ENCODE data around the gene DHX38. TPM values are rescaled to one million over a fixed set of nuclear protein-coding genes. Genes with fewer than 3 reads are reported as not detected.

DHX38 gene
- 45.9 to 55.4 TPM (median 51.3 TPM) in 5 replicates for total RNA-seq (2022; extraction: Qiagen RNA extraction; ENCODE audit: low read depth)

GRCh38 chr16:72093448-72094265 is at the start of gene DHX38, which contains the start of gene TXNL4B:
Gene DHX38 (plus strand): TSS chr16:72093847. CDS start chr16:72096158, 2,311 bp downstream.
Gene TXNL4B (minus strand): TSS chr16:72093620. CDS start chr16:72090749, 2,871 bp downstream.

GRCh38 chr16:72054254-72054847 is 39.3 kb upstream of the DHX38 start, which contains the start of gene HP:
Gene HP (plus strand): TSS chr16:72054505. CDS start chr16:72054653, 148 bp downstream.

Other genes with a start within 250 kb of the DHX38 start
- 15.8 to 20.3 TPM (median 19.1 TPM) in 5 replicates for gene ATXN1L, start 247.9 kb upstream of the DHX38 start, total RNA-seq (2022; extraction: Qiagen RNA extraction; ENCODE audit: low read depth)
- 2.9 to 4.2 TPM (median 3.7 TPM) in 5 replicates for gene ZNF821, start 209.7 kb upstream of the DHX38 start, total RNA-seq (2022; extraction: Qiagen RNA extraction; ENCODE audit: low read depth)
- 173 to 197 TPM (median 181 TPM) in 5 replicates for gene IST1, start 198.3 kb upstream of the DHX38 start, total RNA-seq (2022; extraction: Qiagen RNA extraction; ENCODE audit: low read depth)
- gene PKD1L3, start 93.4 kb upstream of the DHX38 start, total RNA-seq (2022; extraction: Qiagen RNA extraction; ENCODE audit: low read depth): not detected in 5 replicates
- gene DHODH, start 85.1 kb upstream of the DHX38 start, total RNA-seq (2022; extraction: Qiagen RNA extraction; ENCODE audit: low read depth): 13.7 to 14.1 TPM (median 13.8 TPM) in 5 replicates
- gene HP, start 39.3 kb upstream of the DHX38 start, total RNA-seq (2022; extraction: Qiagen RNA extraction; ENCODE audit: low read depth): not detected in 5 replicates
- not detected in 5 replicates for gene HPR, start 30.6 kb upstream of the DHX38 start, total RNA-seq (2022; extraction: Qiagen RNA extraction; ENCODE audit: low read depth)
- gene TXNL4B, start 227 bp upstream of the DHX38 start, total RNA-seq (2022; extraction: Qiagen RNA extraction; ENCODE audit: low read depth): 17.0 to 24.6 TPM (median 22.5 TPM) in 5 replicates
- gene PMFBP1, start 78.3 kb downstream of the DHX38 start, total RNA-seq (2022; extraction: Qiagen RNA extraction; ENCODE audit: low read depth): 0.07 to 0.21 TPM (median 0.11 TPM) in 5 replicates

All from A549 treated with DMSO at 1 μM for 4 hours (cell line).